HL-60/S4 (cell line): ENCODE results near the gene EHMT2.
"Not testable (repeated sequence)": the region's sequence is repeated elsewhere in the genome, so short reads cannot be mapped to it uniquely, and the experiment has no call there.

Source experiments
- in situ Hi-C: fragments of 300-500 bp; cut with MboI; formaldehyde crosslinking; loops from 2 replicates; pipeline ENCODE4 v1.14.3; 2022; ENCODE audit warnings: low sequenced_read_pairs

EHMT2 gene

GRCh38 chr6:31915756-31916155 lies 18.3 kb upstream of the EHMT2 start:
- in situ Hi-C loops: no loop called here

DNA sequence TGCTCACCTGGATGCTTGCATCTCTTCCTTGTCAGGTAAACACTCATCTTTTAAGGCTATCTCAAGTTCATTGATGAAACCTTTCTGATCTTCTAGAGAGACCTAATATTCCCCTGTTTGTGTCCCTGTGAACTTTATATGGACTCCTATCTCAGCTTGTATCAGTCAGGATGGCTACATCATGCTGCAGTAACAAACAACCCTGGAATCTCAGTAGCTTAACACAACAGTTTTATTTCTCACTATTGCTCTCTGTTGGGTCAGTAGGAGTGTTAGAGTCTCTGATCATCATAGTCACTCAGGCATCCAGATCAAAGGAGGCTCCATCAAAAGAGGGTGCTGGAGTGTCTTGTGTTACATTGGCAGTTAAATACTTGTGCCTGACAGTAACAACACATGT lies 17.9 kb upstream of the EHMT2 start:
- in situ Hi-C loops: no loop called here

GRCh38 chr6:31911826-31912585 lies 14.5 kb upstream of the EHMT2 start:
- in situ Hi-C loops: no loop called here

GRCh38 chr6:31909298-31909697 lies 11.8 kb upstream of the EHMT2 start:
- in situ Hi-C loops: not testable (repeated sequence)

GRCh38 chr6:31908791-31909190 lies 11.3 kb upstream of the EHMT2 start:
- in situ Hi-C loops: no loop called here

DNA sequence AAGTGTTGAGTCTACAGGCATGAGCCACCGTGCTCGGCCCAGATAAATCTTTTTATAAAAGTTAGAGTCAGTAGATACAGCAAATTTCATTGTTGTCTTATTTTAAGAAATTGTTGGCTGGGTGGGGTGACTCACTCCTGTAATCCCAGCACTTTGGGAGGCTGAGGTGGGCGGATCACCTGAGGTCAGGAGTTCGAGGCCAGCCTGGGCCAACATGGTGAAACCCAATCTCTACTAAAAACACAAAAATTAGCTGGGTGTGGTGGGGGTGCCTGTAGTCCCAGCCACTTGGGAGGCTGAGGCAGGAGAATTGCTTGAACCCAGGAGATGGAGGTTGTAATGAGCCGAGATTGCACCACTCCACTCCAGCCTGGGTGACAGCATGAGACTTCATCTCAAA lies 10.8 kb upstream of the EHMT2 start:
- in situ Hi-C loops: not testable (repeated sequence)

DNA sequence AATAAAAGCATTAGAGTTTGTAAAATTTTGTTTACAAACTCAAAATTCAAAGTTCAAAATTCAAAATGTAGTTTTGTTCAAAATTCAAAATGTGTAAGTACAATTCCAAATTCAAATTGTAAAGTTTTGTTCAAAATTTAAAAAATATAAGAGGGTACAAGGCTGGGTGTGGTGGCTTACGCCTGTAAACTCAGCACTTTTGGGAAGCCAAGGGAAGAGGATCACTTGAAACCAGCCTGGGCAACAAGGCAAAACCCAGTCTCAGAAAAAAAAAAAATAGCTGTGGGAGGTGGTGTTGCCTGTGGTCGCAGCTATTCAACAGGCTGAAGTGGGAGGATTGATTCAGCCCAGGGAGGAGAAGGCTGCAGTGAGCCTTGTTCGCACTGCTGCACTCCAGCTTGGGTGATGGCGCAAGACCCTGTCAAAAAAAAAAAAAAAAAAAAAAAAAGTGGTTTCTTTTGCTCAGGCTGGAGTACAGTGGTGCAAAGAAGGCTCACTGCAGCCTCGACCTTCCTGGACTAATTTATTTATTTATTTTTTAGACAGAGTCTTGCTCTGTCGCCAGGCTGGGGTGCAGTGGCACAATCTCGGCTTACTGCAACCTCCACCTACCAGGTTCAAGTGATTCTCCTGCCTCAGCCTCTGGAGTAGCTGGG lies 9.8 kb upstream of the EHMT2 start:
- in situ Hi-C loops: no loop called here

DNA sequence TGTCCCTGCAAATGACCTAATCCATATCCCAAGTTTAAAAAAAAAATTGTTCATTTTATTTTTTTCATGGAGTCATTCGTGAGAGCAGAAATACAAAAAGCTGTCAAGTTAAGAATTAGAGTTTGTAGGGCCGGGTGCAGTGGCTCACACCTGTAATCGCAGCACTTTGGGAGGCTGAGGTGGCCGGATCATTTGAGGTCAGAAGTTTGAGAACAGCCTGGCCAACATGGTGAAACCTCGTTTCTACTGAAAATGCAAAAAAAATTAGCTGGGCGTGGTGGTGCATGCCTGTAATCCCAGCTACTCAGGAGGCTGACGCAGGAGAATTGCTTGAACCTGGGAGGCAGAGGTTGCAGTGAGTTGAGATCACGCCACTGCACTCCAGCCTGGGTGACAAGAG lies 9.2 kb upstream of the EHMT2 start:
- in situ Hi-C loops: not testable (repeated sequence)

DNA sequence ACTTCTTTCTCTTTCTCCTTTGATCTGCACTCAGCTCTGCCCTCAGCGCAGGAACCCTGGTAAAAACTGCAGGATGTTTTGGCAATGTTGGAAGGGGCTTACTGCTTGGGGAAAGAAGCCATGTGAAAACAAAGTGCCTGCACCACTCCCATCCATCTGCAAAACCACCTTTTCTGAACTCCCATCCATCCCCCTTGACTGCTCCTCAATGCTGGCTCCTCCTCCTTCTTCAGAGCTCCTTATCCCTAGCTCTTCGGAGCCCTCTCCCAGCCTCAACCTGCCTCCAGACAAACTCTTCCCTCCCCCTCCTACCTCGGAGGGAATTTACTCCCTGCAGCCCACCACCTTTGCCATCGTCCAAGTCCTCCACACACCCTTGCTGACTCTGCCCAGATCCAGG lies 8.6 kb upstream of the EHMT2 start:
- in situ Hi-C loops: no loop called here

DNA sequence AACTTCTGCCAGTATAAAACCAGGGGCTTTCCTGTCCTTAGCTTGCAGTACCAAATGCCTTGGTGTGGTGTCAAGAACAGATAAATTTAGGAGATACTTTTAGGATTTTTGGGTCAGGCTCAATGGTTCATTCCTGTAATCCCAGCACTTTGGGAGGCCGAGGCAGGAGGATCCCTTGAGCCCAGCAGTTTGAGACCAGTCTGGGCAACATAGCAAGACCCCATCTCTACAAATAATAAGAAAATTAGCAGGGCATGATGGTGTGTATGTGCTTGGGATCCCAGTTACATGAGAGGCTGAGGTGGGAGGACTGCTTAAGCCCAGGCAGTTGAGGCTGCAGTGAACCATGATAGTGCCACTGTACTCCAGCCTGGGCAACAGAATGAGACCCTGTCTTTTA lies 7.5 kb upstream of the EHMT2 start:
- in situ Hi-C loops: no loop called here

GRCh38 chr6:31903957-31904356 lies 6.5 kb upstream of the EHMT2 start:
- in situ Hi-C loops: no loop called here

GRCh38 chr6:31901953-31902643 lies 4.6 kb upstream of the EHMT2 start, which contains the start of gene ZBTB12:
Gene ZBTB12, minus strand, starts transcription at chr6:31902086. Its CDS starts 781 bp downstream, at chr6:31901305.
- in situ Hi-C loops: no loop called here

- in situ Hi-C loops: no loop called here
These were observed 4.0 kb upstream of the EHMT2 start for GRCh38 chr6:31901415-31901952.

GRCh38 chr6:31900917-31901414 lies 3.5 kb upstream of the EHMT2 start:
- in situ Hi-C loops: no loop called here

- in situ Hi-C loops: no loop called here
These were observed 2.6 kb upstream of the EHMT2 start for GRCh38 chr6:31899882-31900722.

DNA sequence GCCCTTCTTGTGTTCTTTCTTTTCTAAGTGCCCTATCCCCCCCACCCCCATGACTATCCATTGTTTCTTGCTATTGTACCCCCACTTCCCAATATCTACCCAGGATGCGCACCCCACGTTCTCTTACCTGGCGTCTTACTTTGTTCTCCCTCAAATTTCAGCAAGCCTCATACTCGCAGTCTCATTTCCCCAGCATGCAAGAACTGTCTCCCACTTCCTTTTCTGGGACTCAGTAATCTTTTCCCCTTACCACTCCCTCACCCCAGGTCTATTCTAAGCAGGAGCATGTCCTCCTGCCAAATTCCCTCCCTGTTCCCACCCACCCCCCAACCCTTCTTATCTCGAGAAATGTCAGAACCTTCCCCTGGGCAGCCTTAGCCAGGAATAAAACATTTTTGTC lies 1.7 kb upstream of the EHMT2 start:
- in situ Hi-C loops: no loop called here

DNA sequence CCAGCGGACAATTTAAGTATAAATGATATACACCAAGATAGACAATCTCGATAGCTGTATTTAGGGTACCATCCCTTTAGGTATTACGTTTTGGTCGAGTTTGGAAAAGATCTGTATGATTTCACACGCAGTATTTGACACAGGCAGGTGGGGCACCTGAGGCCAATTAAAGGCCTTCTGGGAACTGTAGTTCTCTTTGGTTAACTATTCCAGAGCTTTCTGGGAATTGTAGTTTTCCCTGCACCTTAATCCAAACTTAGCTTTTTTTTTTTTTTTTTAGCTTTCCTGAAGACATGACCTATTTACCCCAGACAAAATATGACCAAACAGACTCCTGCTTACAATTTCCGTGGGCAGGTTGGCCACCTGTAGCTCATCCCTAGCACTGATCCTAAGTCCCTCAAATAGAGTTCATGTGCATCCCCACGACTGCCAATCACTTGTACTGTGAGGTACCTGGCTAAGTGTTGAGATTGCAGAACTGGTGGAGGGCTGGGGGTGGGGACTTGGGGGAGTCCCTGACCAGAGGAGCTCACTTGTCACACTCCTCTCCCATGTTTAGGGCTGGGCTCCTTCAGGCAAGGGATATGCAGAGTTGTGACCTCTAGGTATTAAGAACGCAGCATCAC lies 999 bp upstream of the EHMT2 start:
- in situ Hi-C loops: no loop called here

- in situ Hi-C loops: no loop called here
These were observed 464 bp downstream of the EHMT2 start for GRCh38 chr6:31896856-31897611.

DNA sequence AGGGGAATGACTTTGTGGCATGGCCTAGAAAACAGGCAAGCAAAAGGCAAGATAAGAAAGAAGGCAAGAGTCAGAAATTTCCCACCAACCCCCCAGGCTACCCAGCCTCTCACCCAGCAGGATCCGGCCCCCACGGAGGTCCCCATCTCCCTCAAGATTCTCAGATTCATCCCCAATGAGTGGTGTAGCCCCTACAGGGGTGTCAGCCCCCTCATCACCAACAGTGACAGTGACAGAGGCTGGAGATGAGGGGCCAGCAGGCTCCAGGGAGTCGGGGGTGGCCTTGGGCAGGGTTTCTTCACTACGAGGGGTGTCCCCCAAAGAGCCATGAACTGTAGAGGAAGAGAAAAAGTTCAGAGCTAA lies 1.0 kb downstream of the EHMT2 start:
- in situ Hi-C loops: no loop called here
